Activated naive CD8-positive, alpha-beta T cell treated with anti-CD3 and anti-CD28 coated beads, Interleukin-2, amount 50 U/mL, for 24 hours (primary cell): ENCODE data around the gene RPS6KC1.
A peak's percentile ranks its signal among the peaks of the same experiment; 100 is the strongest.
"Not testable (repeated sequence)": the region's sequence is repeated elsewhere in the genome, so short reads cannot be mapped to it uniquely, and the experiment has no call there.

ENCODE experiments used
- ATAC-seq: fragments of 150-1000 bp; cut with Tn5 transposase; one replicate; pipeline ENCODE4 v1.10.0; 2021
- DNase-seq: peaks from one replicate; pipeline ENCODE4 v3.0.0; 2021
- H3K27ac Mint-ChIP-seq: one replicate; pipeline ENCODE4 v1.8.0; 2021; ENCODE audit warnings: mild to moderate bottlenecking, mixed read lengths
- H3K27me3 Mint-ChIP-seq: one replicate; pipeline ENCODE4 v1.8.0; 2021; ENCODE audit warnings: mixed read lengths
- H3K36me3 Mint-ChIP-seq: one replicate; pipeline ENCODE4 v1.8.0; 2021; ENCODE audit warnings: low read depth, mixed read lengths
- H3K4me1 Mint-ChIP-seq: one replicate; pipeline ENCODE4 v1.8.0; 2021; ENCODE audit warnings: mixed read lengths
- H3K4me3 Mint-ChIP-seq: one replicate; pipeline ENCODE4 v1.8.0; 2021; ENCODE audit warnings: mild to moderate bottlenecking, moderate library complexity, mixed read lengths
- H3K9me3 Mint-ChIP-seq: one replicate; pipeline ENCODE4 v1.8.0; 2021; ENCODE audit warnings: mixed read lengths

RPS6KC1 gene

GRCh38 chr1:213067352-213067751, 16.3 kb downstream of the RPS6KC1 start:
- H3K27ac Mint-ChIP-seq = no peak overlapping the region
- no peaks in the 10 kb centered on the region for H3K27me3 Mint-ChIP-seq
- DNase-seq (no peak), ATAC-seq (no peak)
- peaks cover 20% of the 10 kb centered on the region for H3K4me1 Mint-ChIP-seq
- H3K36me3 Mint-ChIP-seq = no peaks in the 10 kb centered on the region
- H3K4me3 Mint-ChIP-seq = no peak overlapping the region
- no peaks in the 10 kb centered on the region for H3K9me3 Mint-ChIP-seq

GRCh38 chr1:213070406-213070805, 19.4 kb downstream of the RPS6KC1 start:
- Mint-ChIP-seq H3K9me3 (no peaks in the 10 kb centered on the region), H3K36me3 (peaks cover 2% of the 10 kb centered on the region), H3K4me1 (peaks cover 24% of the 10 kb centered on the region), H3K27me3 (no peaks in the 10 kb centered on the region), H3K27ac (no peak overlapping the region), H3K4me3 (no peak overlapping the region)
- peak; percentile 88 for ATAC-seq
- DNase-seq = peak; percentile 14

- DNase-seq = no peak
- Mint-ChIP-seq H3K9me3 (no peaks in the 10 kb centered on the region), H3K4me1 (peaks cover 15% of the 10 kb centered on the region), H3K27ac (no peak overlapping the region), H3K36me3 (peaks cover 2% of the 10 kb centered on the region), H3K27me3 (no peaks in the 10 kb centered on the region), H3K4me3 (no peak overlapping the region)
- no peak for ATAC-seq
Measured at GRCh38 chr1:213075725-213076124, 24.7 kb downstream of the RPS6KC1 start.

GRCh38 chr1:213082420-213083111, 31.5 kb downstream of the RPS6KC1 start:
- no peaks in the 10 kb centered on the region for H3K27me3 Mint-ChIP-seq
- H3K36me3 Mint-ChIP-seq = peaks cover 22% of the 10 kb centered on the region
- H3K9me3 Mint-ChIP-seq = no peaks in the 10 kb centered on the region
- ATAC-seq = no peak
- no peak overlapping the region for H3K4me3 Mint-ChIP-seq
- H3K4me1 Mint-ChIP-seq = peaks cover 16% of the 10 kb centered on the region
- no peak for DNase-seq
- H3K27ac Mint-ChIP-seq = no peak overlapping the region

- no peaks in the 10 kb centered on the region for H3K27me3 Mint-ChIP-seq
- H3K9me3 Mint-ChIP-seq = no peaks in the 10 kb centered on the region
- H3K4me1 Mint-ChIP-seq = peaks cover 16% of the 10 kb centered on the region
- no peak for DNase-seq
- no peak overlapping the region for H3K27ac Mint-ChIP-seq
- H3K36me3 Mint-ChIP-seq = peaks cover 22% of the 10 kb centered on the region
- no peak overlapping the region for H3K4me3 Mint-ChIP-seq
- ATAC-seq = peak; percentile 49
Measured at GRCh38 chr1:213083112-213083445, 32.0 kb downstream of the RPS6KC1 start.

GRCh38 chr1:213087911-213088310, 36.9 kb downstream of the RPS6KC1 start:
- Mint-ChIP-seq H3K27ac (no peak overlapping the region), H3K4me1 (peaks cover 7% of the 10 kb centered on the region), H3K36me3 (peaks cover 15% of the 10 kb centered on the region), H3K9me3 (no peaks in the 10 kb centered on the region), H3K4me3 (no peak overlapping the region), H3K27me3 (no peaks in the 10 kb centered on the region)
- DNase-seq (no peak), ATAC-seq (no peak)

- ATAC-seq (no peak), DNase-seq (no peak)
- Mint-ChIP-seq H3K36me3 (peaks cover 6% of the 10 kb centered on the region), H3K4me3 (no peak overlapping the region), H3K27ac (no peak overlapping the region), H3K27me3 (no peaks in the 10 kb centered on the region), H3K9me3 (no peaks in the 10 kb centered on the region), H3K4me1 (no peaks in the 10 kb centered on the region)
Measured at GRCh38 chr1:213089924-213090677, 39.1 kb downstream of the RPS6KC1 start.

- Mint-ChIP-seq H3K27ac (no peak overlapping the region), H3K27me3 (no peaks in the 10 kb centered on the region), H3K4me3 (no peak overlapping the region), H3K4me1 (no peaks in the 10 kb centered on the region), H3K36me3 (peaks cover 10% of the 10 kb centered on the region), H3K9me3 (peaks cover 4% of the 10 kb centered on the region)
- DNase-seq (no peak), ATAC-seq (no peak)
Measured at GRCh38 chr1:213094446-213094845, 43.4 kb downstream of the RPS6KC1 start.

GRCh38 chr1:213095467-213095866, 44.4 kb downstream of the RPS6KC1 start:
- DNase-seq (no peak), ATAC-seq (no peak)
- Mint-ChIP-seq H3K27ac (no peak overlapping the region), H3K4me1 (no peaks in the 10 kb centered on the region), H3K9me3 (peaks cover 4% of the 10 kb centered on the region), H3K36me3 (peaks cover 11% of the 10 kb centered on the region), H3K27me3 (no peaks in the 10 kb centered on the region), H3K4me3 (no peak overlapping the region)

- Mint-ChIP-seq H3K9me3 (peaks cover 4% of the 10 kb centered on the region), H3K27me3 (no peaks in the 10 kb centered on the region), H3K4me1 (peaks cover 10% of the 10 kb centered on the region)
Measured at GRCh38 chr1:213099682-213100399, 48.8 kb downstream of the RPS6KC1 start.

GRCh38 chr1:213100565-213100964, 49.5 kb downstream of the RPS6KC1 start:
- not testable (repeated sequence) for H3K9me3 Mint-ChIP-seq, ATAC-seq, DNase-seq, H3K4me3 Mint-ChIP-seq, H3K27ac Mint-ChIP-seq, H3K27me3 Mint-ChIP-seq
- Mint-ChIP-seq H3K36me3 (peaks cover 12% of the 10 kb centered on the region), H3K4me1 (peaks cover 10% of the 10 kb centered on the region)

More at GRCh38 chr1:213099682-213100399, 48.8 kb downstream of the RPS6KC1 start:
- H3K4me3 Mint-ChIP-seq = no peak overlapping the region
- no peak for DNase-seq
- peaks cover 12% of the 10 kb centered on the region for H3K36me3 Mint-ChIP-seq
- ATAC-seq = no peak
- no peak overlapping the region for H3K27ac Mint-ChIP-seq

- H3K27me3 Mint-ChIP-seq = no peaks in the 10 kb centered on the region
- H3K27ac Mint-ChIP-seq = no peak overlapping the region
- peaks cover 11% of the 10 kb centered on the region for H3K36me3 Mint-ChIP-seq
- no peaks in the 10 kb centered on the region for H3K9me3 Mint-ChIP-seq
- no peak overlapping the region for H3K4me3 Mint-ChIP-seq
- peak; percentile 54 for ATAC-seq
- peaks cover 10% of the 10 kb centered on the region for H3K4me1 Mint-ChIP-seq
- no peak for DNase-seq
Measured at GRCh38 chr1:213103377-213104306, 52.6 kb downstream of the RPS6KC1 start.

GRCh38 chr1:213104604-213105003, 53.6 kb downstream of the RPS6KC1 start:
- Mint-ChIP-seq H3K4me1 (peaks cover 10% of the 10 kb centered on the region), H3K4me3 (no peak overlapping the region), H3K9me3 (no peaks in the 10 kb centered on the region)

GRCh38 chr1:213106298-213106697, 55.3 kb downstream of the RPS6KC1 start:
- H3K4me1 Mint-ChIP-seq = peaks cover 19% of the 10 kb centered on the region
- H3K27me3 Mint-ChIP-seq = no peaks in the 10 kb centered on the region
- no peak for ATAC-seq
- no peaks in the 10 kb centered on the region for H3K9me3 Mint-ChIP-seq
- H3K4me3 Mint-ChIP-seq = no peak overlapping the region
- DNase-seq = no peak
- H3K27ac Mint-ChIP-seq = no peak overlapping the region
- peaks cover 10% of the 10 kb centered on the region for H3K36me3 Mint-ChIP-seq

More at GRCh38 chr1:213104604-213105003, 53.6 kb downstream of the RPS6KC1 start:
- H3K27me3 Mint-ChIP-seq = no peaks in the 10 kb centered on the region
- peaks cover 11% of the 10 kb centered on the region for H3K36me3 Mint-ChIP-seq
- no peak for ATAC-seq
- no peak overlapping the region for H3K27ac Mint-ChIP-seq
- no peak for DNase-seq
